ENCODE data around the gene NRXN3.

DNA sequence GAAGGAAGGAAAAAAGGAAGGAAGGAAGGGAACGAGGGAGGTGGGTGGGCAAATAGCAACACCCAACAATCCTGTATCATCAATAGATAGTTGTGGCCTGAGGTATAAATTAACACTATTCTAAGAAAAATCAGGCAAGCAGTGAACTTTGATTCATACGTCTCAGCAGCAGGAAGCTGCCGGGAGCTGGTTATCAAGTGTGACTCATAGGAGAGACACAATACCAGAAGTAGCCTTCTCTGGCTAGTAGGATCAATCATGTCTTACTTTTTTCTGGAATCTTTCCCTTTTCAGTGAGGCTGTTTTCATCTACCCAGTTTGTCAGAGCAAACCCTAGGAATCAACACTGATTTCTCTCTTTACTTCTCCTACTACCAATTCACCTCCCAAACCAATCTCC, 780.5 kb downstream of the NRXN3 start:
- TF ChIP-seq GATA2 (IDR thresholded peaks at IDR 0.05; ENCODE audit: low read depth, low read length) (no peak), GATA3 (IDR thresholded peaks at IDR 0.05; ENCODE audit: low read depth, low read length) (no peak)

Data from SH-SY5Y (cell line).